Mesendoderm (in vitro differentiated cells): ENCODE data around the gene NR2F1-AS1.

Experiments
- DNase-seq: peaks from one replicate; pipeline ENCODE4 v3.0.0; 2013
- H2AK5ac ChIP-seq: 2 replicates; pipeline ENCODE4 v1.6.1; 2013; ENCODE audit warnings: low read length, inconsistent platforms
- H2BK120ac ChIP-seq: 2 replicates; pipeline ENCODE4 v1.6.1; 2013; ENCODE audit warnings: low read depth, mild to moderate bottlenecking, low read length, moderate library complexity, mixed read lengths
- H2BK15ac ChIP-seq: replicated peaks from 2 replicates; pipeline ENCODE4 v1.6.1; 2013; ENCODE audit warnings: low read depth, mild to moderate bottlenecking, moderate library complexity
- H2BK5ac ChIP-seq: 2 replicates; pipeline ENCODE4 v1.6.1; 2013; ENCODE audit warnings: low read length, inconsistent platforms
- H3K18ac ChIP-seq: 2 replicates; pipeline ENCODE4 v1.6.1; 2013; ENCODE audit warnings: mild to moderate bottlenecking, low read length, mixed read lengths
- H3K23ac ChIP-seq: one replicate; pipeline ENCODE4 v1.6.1; 2013; ENCODE audit warnings: low read length
- H3K27ac ChIP-seq: 2 replicates; pipeline ENCODE4 v1.5.1; 2013; ENCODE audit warnings: low read depth, mild to moderate bottlenecking, inconsistent platforms, low read length, moderate library complexity
- H3K27me3 ChIP-seq: 2 replicates; pipeline ENCODE4 v1.6.1; 2013; ENCODE audit warnings: low read length, control low read depth, mild to moderate bottlenecking, inconsistent platforms; ENCODE audit not compliant: insufficient read depth, poor library complexity
- H3K36me3 ChIP-seq: 2 replicates; pipeline ENCODE4 v1.6.1; 2013; ENCODE audit warnings: low read length, inconsistent platforms; ENCODE audit not compliant: control insufficient read depth, insufficient read depth
- H3K4ac ChIP-seq: one replicate; pipeline ENCODE4 v1.6.1; 2013; ENCODE audit warnings: low read depth, mild to moderate bottlenecking, low read length, moderate library complexity
- H3K4me1 ChIP-seq: 2 replicates; pipeline ENCODE4 v1.6.1; 2013; ENCODE audit warnings: low read depth, low read length, inconsistent platforms; ENCODE audit not compliant: control insufficient read depth
- H3K4me2 ChIP-seq: 2 replicates; pipeline ENCODE4 v1.6.1; 2013; ENCODE audit warnings: low read length
- H3K4me3 ChIP-seq: 2 replicates; pipeline ENCODE4 v1.5.1; 2013; ENCODE audit warnings: mild to moderate bottlenecking, low read length
- H3K56ac ChIP-seq: one replicate; pipeline ENCODE4 v1.6.1; 2013; ENCODE audit warnings: low read length
- H3K79me1 ChIP-seq: 2 replicates; pipeline ENCODE4 v1.6.1; 2013; ENCODE audit warnings: low read length, inconsistent platforms
- H3K79me2 ChIP-seq: 2 replicates; pipeline ENCODE4 v1.6.1; 2013; ENCODE audit warnings: mild to moderate bottlenecking, low read length; ENCODE audit not compliant: control insufficient read depth, insufficient read depth
- H3K9ac ChIP-seq: 2 replicates; pipeline ENCODE4 v1.6.1; 2013; ENCODE audit warnings: low read length, inconsistent platforms
- H4K5ac ChIP-seq: one replicate; pipeline ENCODE4 v1.6.1; 2013; ENCODE audit warnings: low read length
- H4K8ac ChIP-seq: one replicate; pipeline ENCODE4 v1.6.1; 2013; ENCODE audit warnings: low read depth, mild to moderate bottlenecking, control low read depth, low read length, moderate library complexity
- WGBS: extraction: QIAGEN DNeasy Blood & Tissue Kit; methylation state at CpG from one replicate; pipeline ENCODE4 v1.1.7; 2013; ENCODE audit warnings: low lambda C conversion rate, missing lambda C conversion rate; ENCODE audit not compliant: insufficient coverage; ENCODE audit errors: extremely low coverage; 5-methylcytosine and 5-hydroxymethylcytosine counted together

Gene NR2F1-AS1

GRCh38 chr5:93571114-93571949 lies 9.7 kb downstream of the NR2F1-AS1 start:
- peaks cover 4% of the 10 kb centered on the region for H3K4me1 ChIP-seq
- no peak overlapping the region for H3K9ac ChIP-seq
- H2AK5ac ChIP-seq = no peak overlapping the region
- H3K56ac ChIP-seq = no peak overlapping the region
- no peak overlapping the region for H3K18ac ChIP-seq
- H3K4me2 ChIP-seq = peak overlapping the region; percentile 28
- H2BK15ac ChIP-seq = no peak overlapping the region
- H3K36me3 ChIP-seq = no peaks in the 10 kb centered on the region
- no peak overlapping the region for H3K23ac ChIP-seq
- DNase-seq = no peak
- H2BK5ac ChIP-seq = no peak overlapping the region
- no peak overlapping the region for H3K4ac ChIP-seq
- no peak overlapping the region for H3K4me3 ChIP-seq
- H3K79me2 ChIP-seq = no peaks in the 10 kb centered on the region
- H3K79me1 ChIP-seq = no peaks in the 10 kb centered on the region
- H2BK120ac ChIP-seq = no peak overlapping the region
- H4K5ac ChIP-seq = no peak overlapping the region
- WGBS = no CpG with 5 or more reads among the region's 32 CpGs
- no peak overlapping the region for H3K27ac ChIP-seq
- H3K27me3 ChIP-seq = peaks cover 65% of the 10 kb centered on the region
- no peak overlapping the region for H4K8ac ChIP-seq

DNA sequence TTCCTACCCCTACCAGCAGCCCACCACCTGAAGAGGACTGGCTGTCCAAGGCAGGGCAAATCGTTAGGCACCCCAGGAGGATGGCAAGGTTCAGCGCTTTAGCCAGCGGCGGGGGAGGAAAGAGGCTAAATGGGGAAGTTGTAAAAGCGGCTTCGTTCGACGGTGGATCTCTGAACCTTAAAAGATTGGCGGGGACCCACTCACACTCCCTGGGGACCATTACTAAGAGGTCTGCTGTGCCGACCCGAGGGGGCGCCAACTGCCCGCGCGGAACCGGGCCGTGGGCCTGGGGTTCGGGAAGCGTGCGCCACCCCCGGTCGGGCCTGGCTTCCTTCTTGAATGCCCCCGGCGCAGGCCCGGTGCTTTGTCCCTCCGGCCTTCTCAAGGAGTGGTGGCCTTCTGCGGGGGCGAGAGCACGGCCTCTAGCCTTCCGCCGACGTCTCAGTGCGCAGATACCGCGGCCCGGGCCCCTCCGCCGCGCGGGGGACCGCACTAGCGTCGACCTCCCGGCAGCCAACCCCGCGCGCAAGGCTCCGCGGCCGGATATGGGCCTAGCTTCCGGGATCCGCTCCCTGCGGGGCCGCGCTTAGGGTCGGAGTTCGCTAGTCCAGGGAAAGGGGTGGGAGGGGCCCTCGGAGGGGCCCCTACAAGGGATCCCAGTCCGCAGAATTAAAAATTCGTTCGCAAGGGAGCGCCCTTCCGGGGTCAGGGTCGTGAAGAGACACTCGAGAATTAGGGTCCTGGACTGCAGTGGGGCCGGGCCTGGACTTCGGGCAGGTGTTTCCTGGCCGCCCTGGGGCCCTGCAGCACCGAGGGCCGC lies 10.5 kb downstream of the NR2F1-AS1 start:
- Histone ChIP-seq H2AK5ac (no peak overlapping the region), H3K79me2 (no peaks in the 10 kb centered on the region), H3K23ac (no peak overlapping the region), H3K4me1 (peaks cover 4% of the 10 kb centered on the region), H3K27me3 (peaks cover 58% of the 10 kb centered on the region), H3K79me1 (no peaks in the 10 kb centered on the region), H3K56ac (peak overlapping the region; percentile 74), H4K8ac (no peak overlapping the region), H3K4me3 (no peak overlapping the region), H4K5ac (no peak overlapping the region), H2BK5ac (no peak overlapping the region), H3K27ac (no peak overlapping the region), H3K18ac (peak overlapping the region; percentile 4), H2BK15ac (no peak overlapping the region), H3K9ac (peak overlapping the region; percentile 37), H3K36me3 (no peaks in the 10 kb centered on the region), H3K4me2 (peak overlapping the region; percentile 28), H3K4ac (no peak overlapping the region), H2BK120ac (no peak overlapping the region)
- no peak for DNase-seq
- WGBS = no CpG with 5 or more reads among the region's 70 CpGs

DNA sequence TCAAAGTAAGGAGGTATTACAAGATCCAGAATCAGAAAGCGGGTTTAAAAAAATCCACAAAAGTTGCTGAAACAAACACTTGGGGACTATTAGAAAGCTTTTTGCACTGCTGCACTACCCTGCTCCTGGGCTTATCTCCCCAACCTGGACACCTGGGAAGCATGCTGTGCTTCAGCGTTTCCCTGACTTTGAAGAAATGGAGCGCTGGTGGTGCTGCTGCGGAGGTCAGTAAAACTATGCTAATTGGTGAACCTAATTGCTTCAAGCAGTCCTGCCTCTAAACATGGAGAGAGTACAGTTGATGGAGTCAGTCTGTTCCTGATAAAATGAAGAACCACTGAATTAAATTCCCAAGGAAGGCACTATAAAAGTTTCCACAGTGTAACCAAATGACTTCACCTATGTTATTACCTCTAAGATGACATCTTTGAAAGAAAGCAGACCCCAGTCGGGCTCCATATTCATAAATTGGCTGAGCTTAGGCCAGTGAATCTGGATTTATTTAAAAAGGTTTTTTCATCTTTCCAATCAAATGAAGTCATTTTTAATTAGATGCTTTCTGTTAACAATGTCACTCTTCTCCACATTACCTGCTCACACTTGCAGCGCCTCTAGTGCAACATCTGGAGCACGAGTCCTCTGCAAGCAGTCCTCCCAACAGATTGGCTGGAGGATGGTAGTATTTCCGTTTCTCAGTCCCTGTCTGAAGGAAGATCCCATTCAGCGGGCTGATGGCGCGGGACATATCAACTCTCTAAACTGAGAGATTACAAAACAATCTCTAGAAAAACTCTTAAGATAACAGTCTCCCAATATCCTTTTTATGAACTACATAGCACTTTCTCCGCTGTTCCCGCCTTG lies 11.5 kb downstream of the NR2F1-AS1 start:
- Histone ChIP-seq H2BK120ac (no peak overlapping the region), H3K27me3 (peaks cover 51% of the 10 kb centered on the region), H4K5ac (no peak overlapping the region), H3K23ac (no peak overlapping the region), H3K4ac (no peak overlapping the region), H2AK5ac (no peak overlapping the region), H3K4me2 (no peak overlapping the region), H3K79me1 (no peaks in the 10 kb centered on the region), H3K4me1 (peaks cover 4% of the 10 kb centered on the region), H3K36me3 (no peaks in the 10 kb centered on the region), H3K27ac (no peak overlapping the region), H4K8ac (no peak overlapping the region), H2BK5ac (no peak overlapping the region), H3K79me2 (no peaks in the 10 kb centered on the region), H3K4me3 (no peak overlapping the region), H3K18ac (no peak overlapping the region), H3K9ac (no peak overlapping the region), H2BK15ac (no peak overlapping the region), H3K56ac (no peak overlapping the region)
- WGBS = no CpG with 5 or more reads among the region's 13 CpGs
- DNase-seq = peak; percentile 45

GRCh38 chr5:93567424-93567823 lies 13.6 kb downstream of the NR2F1-AS1 start:
- H3K4me3 ChIP-seq = no peak overlapping the region
- no peak overlapping the region for H3K56ac ChIP-seq
- no peak overlapping the region for H2AK5ac ChIP-seq
- peaks cover 2% of the 10 kb centered on the region for H3K4me1 ChIP-seq
- H4K8ac ChIP-seq = no peak overlapping the region
- no peaks in the 10 kb centered on the region for H3K79me1 ChIP-seq
- no peak overlapping the region for H2BK15ac ChIP-seq
- no peaks in the 10 kb centered on the region for H3K36me3 ChIP-seq
- no peak for DNase-seq
- no peak overlapping the region for H3K4ac ChIP-seq
- H2BK120ac ChIP-seq = no peak overlapping the region
- H2BK5ac ChIP-seq = no peak overlapping the region
- no peak overlapping the region for H3K9ac ChIP-seq
- H3K27me3 ChIP-seq = peaks cover 32% of the 10 kb centered on the region
- no peak overlapping the region for H4K5ac ChIP-seq
- no peak overlapping the region for H3K18ac ChIP-seq
- H3K4me2 ChIP-seq = no peak overlapping the region
- WGBS = no CpG with 5 or more reads among the region's 1 CpG
- no peak overlapping the region for H3K27ac ChIP-seq
- no peaks in the 10 kb centered on the region for H3K79me2 ChIP-seq
- H3K23ac ChIP-seq = no peak overlapping the region

- H3K27ac ChIP-seq = no peak overlapping the region
- peaks cover 2% of the 10 kb centered on the region for H3K4me1 ChIP-seq
- H3K27me3 ChIP-seq = peaks cover 19% of the 10 kb centered on the region
- no peak overlapping the region for H4K5ac ChIP-seq
- H3K4ac ChIP-seq = no peak overlapping the region
- no peak overlapping the region for H2BK15ac ChIP-seq
- H2AK5ac ChIP-seq = no peak overlapping the region
- H3K36me3 ChIP-seq = no peaks in the 10 kb centered on the region
- H3K79me1 ChIP-seq = no peaks in the 10 kb centered on the region
- no peak overlapping the region for H3K18ac ChIP-seq
- no peak overlapping the region for H3K9ac ChIP-seq
- H3K56ac ChIP-seq = no peak overlapping the region
- no peak overlapping the region for H4K8ac ChIP-seq
- no peak overlapping the region for H3K23ac ChIP-seq
- H3K79me2 ChIP-seq = no peaks in the 10 kb centered on the region
- no peak overlapping the region for H3K4me2 ChIP-seq
- no peak overlapping the region for H3K4me3 ChIP-seq
- DNase-seq = no peak
- H2BK5ac ChIP-seq = no peak overlapping the region
- no peak overlapping the region for H2BK120ac ChIP-seq
Measured at GRCh38 chr5:93566091-93566490, 14.9 kb downstream of the NR2F1-AS1 start.
